Urothelium cell line (cell line): Measurements from ENCODE around the gene BRF1.
"Not testable (repeated sequence)": the region's sequence is repeated elsewhere in the genome, so short reads cannot be mapped to it uniquely, and the experiment has no call there.

Experiments used
- DNase-seq: peaks from one replicate; pipeline ENCODE4 v3.0.0; 2011; ENCODE audit warnings: low spot score, mixed read lengths
- FAIRE-seq: peaks from 2 replicates; lab custom pipeline; 2011; peaks lifted over from hg19 to GRCh38; lab: Jason Lieb, UNC

Gene BRF1

DNA sequence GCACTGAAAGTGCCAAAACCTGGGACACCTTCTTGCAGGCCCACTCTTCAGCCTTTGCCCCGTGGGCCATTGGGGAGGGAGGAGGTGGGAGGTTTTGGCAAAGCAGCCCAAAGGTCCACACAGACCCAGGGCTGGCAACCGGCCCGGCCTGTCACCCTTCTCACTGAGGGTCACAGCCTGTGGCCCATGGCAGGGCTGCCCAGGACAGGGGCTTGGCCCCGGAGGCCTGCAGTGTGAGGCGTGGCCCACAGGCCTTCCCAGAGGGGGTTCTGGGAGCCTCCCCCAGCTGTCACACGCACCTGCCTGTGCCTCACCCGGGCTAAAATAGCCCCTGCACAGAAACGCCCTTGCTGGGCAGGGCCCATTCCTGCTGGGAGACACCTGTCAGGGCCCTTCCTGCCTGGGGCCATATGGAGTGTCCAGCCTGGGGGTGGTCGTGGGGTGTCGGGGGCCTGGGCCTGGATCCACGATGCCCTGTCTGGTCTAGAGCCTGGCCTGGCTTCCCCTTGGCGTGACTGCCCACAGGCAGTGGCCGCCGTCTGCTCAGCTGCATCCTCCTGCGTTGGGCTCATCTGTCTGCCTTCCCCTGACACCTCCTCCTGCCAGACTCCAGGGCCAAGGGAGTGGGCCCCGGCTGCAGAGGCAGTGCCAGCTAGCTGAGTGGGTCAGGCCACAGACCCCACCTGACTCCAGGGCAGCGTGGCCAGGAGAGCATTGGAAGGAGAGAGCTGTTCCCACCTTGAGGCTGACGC lies 33.0 kb upstream of the BRF1 start:
- FAIRE-seq (no peak), DNase-seq (no peak)

DNA sequence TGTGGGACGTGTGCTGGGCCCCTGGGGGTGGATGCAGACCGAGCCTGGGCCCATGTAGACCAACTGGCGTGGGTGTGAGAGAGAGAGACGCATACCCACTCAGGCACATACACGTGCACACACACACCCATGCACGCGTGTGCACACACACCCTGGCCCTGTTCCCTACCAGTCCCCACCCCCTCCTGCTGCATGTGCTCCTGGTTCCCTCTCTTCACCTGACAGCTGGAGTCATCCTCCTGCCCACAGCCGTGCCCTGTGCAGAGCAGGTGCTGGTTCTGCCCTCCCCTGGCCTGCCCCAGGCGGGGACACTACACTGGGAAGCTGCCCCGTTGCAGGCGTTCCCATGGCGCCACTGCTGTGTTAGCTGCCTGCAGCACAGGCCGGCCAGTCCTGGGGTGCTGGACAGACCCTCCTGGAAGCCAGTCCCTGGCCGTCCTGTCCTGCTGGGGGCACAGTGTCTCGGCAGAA lies 32.3 kb upstream of the BRF1 start:
- FAIRE-seq (no peak), DNase-seq (no peak)

DNA sequence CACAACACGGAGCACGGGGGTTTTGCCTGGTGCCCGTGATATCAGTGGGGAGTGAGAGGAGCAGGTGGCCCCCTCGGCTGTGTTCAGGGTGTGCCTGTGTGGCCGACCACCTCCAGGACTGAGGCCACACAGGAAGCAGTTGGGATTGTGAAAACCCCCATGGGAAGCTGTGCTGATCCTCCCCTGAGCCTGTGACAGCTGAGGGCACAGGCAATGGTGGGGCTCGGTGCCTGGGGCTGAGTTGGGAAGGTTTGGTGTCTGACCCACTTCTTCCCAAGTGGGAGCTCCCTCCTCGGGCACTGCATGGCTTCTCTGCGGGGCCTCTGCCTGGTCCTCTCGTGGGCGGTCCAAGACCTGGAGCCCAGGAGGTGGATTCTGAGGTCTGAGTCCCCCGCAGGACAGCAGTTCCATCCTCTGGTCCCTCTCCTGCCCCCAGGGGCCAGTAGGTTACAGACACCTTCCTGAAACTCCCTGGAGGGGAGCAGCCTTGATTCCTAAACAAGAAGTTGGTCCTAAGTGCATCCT lies 31.6 kb upstream of the BRF1 start:
- no peak for DNase-seq
- FAIRE-seq: no peak

DNA sequence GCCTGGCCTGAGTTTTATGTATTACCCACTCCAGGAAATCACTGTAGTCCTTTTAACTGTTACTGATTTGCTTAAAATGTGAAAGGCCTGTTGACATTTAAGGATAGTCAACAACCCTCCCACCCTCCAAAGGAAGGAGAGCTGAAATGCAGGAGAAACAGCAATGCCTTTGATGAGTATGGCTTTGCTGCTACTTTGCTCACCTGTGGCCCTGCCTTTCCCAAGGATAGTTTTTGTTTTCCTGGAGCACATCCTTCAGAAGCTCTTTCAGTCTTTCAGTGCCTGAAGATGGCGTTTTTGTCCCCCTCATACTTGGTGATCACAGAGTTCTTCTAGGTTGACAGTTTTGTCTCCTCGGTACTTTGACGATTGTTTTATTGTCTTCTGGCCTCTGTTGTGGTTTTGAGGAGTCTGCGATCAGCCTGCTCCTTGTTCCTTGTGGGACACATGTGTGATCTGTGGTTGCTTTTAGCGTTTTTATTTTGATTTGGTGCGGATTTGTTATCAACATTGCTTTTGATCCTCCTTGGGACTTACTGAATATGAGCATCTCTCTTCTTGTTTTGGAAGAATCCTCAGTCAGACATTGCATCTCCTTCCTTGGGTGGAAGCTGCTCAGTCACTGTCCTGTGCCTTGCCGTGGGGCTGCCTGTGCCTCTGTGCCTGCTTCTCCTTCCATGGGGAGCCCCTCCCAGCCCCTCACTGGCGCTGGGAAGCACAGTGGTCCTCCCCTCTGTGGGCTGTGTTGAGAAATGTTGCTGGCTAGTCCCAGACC lies 31.0 kb upstream of the BRF1 start:
- no peak for DNase-seq
- no peak for FAIRE-seq

DNA sequence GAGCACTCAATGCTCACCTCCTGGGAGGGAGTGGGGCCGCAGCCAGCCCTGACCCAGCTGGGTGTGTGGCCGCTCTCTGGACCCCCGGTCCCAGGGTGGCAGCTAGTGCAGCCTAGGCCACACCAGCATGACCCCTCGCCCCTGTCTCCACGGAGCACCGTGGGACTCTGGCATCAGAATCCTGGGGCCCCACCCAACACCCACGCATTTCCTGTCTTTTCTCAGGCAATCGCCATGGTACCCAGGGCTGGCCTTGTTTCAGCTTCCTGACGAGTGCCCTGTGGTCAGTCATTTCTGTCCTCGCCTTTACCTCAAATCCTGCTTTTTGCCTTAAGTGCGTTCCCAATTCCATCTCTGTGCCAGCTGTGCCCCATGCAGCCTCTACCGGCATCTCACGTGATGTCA lies 29.7 kb upstream of the BRF1 start:
- no peak for FAIRE-seq
- peak; percentile 41 for DNase-seq

DNA sequence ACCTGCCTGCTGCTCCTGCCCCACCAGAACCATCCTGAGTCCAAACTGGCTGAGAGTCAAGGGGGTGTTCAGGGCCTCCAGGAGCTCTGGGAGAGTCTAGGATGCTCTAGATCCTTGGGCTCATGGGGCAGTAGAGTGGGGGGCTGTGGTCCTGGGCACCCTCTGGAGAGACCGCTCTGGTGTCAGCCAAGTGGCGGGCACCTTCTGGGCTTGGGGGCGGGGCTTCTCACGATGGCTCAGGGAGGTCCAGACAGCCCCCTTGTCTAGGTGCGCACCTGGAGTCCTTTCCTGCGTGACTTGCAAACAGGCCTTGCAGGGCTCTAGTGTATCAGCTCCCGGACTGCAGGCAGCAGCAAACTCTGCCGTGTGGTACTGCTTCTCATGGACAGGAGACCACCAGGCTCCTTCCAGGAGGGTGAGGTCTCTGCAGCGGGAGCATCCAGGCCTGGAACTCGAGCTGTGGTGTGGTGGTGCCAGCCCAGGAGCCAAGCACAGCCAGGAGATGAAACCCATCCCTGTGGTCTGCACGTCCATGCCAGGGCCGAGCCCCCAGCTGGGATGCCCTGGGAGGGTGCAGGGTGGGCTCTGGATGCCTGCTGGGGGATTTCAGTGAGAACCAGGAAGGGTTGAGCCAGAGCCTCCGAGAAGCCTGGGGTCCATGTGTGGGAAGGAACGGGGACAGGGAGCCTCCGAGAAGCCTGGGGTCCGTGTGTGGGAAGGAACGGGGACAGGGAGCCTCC lies 28.8 kb upstream of the BRF1 start:
- no peak for FAIRE-seq

DNA sequence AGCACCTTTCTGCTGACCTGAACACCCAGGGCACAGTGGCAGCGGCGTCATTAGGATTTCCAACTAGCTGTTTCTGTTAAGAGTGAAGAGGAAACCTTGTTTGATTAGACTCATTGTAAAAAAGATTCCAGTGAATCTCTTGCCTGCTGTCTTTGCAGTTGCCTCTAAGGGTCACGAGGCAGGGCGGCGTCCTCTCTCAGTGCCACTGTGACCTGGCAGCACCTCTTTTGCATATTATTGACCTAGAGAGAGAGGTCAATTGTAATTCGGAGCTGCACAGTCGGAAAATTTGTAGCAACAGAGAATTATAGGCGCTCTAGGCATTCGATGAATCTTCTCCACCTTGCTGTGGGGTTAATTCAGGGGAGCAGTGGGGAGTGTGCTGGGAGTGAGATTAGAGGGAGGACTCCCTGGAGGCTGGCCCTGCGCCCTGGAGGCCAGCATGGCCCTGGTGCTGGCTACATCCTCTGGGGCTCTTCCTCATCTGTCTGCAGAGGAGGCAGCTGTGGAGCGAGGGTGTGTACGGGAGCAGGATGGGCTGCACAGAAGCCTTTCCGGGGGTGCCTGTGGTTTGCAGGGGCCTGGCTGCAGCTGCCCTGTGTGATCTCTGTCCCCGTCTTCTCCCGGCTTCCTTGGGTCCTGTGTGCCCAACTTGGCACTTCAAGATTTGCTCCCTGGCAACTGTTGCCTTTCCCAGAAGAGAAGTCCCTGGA lies 28.0 kb upstream of the BRF1 start:
- DNase-seq (no peak), FAIRE-seq (no peak)

More for the DNA sequence above, 28.8 kb upstream of the BRF1 start:
- DNase-seq: no peak

DNA sequence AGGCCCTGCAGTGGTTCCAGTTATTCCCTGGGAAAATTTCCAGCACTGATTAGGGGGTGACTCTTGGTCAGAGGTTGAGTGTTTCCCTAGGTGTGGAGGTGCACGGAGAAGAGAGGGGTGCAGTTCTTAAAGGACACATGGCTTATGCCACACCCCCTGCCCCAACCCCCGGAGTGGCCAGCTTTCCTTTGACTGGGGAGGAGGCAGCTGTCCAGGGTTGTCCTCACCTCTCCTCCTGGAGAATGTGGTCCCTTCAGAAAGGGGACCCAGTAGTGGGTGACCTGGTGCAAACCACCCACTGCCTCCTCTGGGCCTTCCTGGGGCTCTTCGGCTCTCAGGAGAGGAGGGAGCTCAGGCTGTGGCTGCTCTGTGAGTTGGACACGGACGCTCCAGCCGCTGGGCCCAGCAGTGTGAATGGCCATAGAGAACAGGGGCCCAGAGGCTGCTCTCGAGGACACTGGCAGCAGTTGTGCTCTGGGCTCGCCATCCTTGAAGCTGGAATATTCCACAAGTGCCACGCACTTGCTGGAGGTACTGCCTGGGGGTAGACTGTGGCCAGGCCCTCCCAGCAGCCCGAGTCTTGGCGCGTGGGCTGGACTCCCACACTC lies 27.4 kb upstream of the BRF1 start:
- FAIRE-seq: no peak
- no peak for DNase-seq

DNA sequence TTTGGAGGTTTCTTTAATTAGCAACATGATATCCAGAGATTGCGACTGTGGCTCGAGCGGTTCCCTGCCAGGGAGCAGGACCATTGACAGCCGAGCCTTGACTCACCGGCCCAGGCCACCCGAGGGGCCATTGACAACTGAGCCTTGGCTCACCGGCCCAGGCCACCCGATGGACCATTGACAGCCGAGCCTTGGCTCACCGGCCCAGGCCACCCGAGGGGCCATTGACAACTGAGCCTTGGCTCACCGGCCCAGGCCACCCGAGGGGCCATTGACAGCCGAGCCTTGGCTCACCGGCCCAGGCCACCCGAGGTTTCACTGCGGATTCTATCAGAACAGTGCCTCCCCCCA lies 26.9 kb upstream of the BRF1 start:
- not testable (repeated sequence) for FAIRE-seq, DNase-seq

DNA sequence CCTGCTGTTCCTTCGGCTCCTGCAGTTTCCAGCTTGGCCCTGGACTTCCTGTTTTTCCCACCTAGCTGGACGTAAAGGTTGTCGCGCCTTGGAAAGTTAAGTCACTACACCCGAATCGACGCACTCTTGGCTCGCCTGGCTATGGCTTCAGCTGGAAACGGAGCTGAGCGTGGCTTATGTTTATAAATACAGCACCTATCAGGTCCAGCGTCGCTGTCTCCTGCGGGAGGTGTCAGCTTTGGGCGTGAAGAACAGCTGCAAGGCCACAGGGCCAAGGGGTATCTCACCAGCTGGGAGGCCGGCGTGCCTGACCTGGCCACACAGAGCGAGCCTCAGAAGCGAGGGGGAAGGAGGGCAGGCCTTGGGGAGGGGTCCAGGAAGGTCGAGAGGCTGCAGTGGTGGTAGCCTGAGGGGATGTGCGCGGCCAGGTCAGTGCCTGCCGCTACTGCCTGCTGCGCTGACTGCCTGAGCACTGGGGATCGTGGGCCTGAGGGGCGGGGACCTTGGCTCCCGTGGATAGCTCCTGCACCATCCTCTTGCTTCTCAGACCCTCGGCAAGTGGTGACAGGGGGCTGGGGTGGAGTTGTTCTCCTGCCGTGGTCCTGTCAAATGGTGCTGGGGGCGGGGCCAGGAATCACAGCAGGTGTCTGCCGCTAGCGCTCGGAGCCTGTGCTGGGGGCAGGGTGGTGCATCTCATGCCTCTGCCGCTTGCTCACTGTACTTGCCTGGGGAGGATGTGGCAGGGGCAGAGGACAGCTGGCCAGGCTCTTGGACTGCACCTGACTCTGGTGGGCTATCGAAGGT lies 26.3 kb upstream of the BRF1 start:
- FAIRE-seq (no peak), DNase-seq (no peak)

DNA sequence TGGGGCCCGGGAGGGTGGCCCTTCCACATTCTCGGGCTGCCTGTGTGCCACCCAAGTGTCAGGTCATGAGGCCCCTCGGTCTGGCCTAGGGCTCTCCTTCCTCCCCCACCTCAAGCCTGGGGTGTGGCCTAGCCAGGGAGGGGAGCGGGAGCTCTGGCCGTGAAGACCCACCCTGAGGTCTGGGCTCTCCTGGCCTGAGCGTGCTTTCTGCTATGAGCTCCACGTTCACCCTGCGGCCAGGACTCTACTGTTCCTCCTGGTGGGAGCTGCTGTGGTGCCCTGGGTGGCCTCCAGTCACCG lies 25.7 kb upstream of the BRF1 start:
- FAIRE-seq (no peak), DNase-seq (no peak)

DNA sequence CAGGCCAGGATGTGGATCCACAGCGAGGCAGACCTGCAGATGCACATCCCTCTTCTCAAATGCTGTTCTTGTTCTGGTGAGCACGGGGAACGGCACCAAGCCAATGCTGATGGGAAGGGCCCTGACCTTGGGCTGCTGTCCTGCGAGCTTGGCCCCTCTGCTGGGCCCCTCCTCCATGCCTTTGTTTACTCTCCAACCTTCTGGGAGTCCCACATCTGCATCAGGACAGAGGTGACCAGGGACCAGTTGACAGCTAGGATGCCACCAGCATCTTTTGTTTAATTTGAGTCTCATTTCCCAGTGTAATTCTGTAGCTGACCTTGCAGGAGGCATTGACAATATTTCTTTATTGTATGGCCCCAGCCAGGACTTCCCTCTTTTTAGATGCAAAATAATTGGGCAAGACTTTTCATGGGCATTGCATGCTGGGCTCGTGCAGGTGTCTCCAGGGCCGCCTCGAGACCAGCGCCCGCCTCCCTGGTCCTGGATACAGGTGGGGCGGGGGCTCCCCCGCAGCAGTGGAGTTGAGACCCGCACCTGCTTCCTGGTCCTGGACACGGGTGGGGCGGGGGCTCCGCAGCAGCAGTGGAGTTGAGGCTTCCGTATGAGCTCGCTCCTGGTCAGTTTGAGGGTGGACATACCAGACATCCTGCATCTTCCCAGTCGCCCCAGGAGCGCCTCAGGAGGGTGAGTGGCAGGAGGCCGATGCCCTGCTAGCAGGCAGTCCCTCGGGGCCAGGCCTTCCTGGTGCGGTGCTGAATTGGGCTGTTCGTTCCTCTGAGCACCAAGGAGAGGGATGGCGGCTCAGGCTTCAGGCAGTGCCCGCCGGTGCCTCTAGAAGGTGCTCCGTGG lies 25.1 kb upstream of the BRF1 start:
- DNase-seq (no peak), FAIRE-seq (no peak)

DNA sequence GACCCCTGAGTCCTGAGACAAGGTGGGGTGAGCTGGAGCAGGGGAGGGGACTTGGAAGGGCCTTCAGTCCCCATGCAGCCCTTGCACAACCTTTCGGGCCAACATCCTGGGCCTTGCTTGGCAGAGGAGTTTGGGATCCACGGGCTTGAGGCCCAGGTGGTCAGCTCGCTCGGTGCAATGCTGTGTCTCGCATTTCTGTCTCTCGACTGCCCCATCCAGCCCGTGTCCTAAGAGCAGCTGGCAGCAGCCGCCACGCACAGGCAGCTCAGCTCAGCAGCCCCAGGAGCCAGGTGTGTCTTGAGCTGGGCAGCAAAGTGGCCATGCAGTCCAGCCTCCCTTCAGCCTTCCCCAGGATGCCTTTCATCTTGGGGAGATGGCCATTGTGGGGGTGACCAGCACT lies 24.5 kb upstream of the BRF1 start:
- no peak for DNase-seq
- no peak for FAIRE-seq

DNA sequence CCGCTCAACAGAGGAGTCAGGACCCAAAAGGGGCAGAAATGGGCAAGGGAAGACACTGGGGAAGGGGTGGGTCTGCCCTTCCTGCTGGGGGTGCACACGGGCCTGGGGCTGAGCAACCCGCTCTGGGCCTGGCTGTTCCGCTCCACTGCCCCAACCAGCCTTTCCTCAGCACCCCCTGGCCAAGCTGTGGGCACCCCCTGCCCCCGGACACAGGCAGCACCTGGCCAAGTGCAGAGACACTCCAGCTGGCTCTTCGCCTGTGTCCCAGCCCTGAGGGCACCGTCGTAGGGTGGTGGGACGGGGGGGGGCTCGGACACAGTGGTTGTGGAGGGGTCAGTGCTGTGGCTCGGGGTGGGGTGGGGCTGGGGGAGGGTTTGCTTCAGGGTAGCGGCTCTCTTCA lies 24.1 kb upstream of the BRF1 start:
- FAIRE-seq: no peak

DNA sequence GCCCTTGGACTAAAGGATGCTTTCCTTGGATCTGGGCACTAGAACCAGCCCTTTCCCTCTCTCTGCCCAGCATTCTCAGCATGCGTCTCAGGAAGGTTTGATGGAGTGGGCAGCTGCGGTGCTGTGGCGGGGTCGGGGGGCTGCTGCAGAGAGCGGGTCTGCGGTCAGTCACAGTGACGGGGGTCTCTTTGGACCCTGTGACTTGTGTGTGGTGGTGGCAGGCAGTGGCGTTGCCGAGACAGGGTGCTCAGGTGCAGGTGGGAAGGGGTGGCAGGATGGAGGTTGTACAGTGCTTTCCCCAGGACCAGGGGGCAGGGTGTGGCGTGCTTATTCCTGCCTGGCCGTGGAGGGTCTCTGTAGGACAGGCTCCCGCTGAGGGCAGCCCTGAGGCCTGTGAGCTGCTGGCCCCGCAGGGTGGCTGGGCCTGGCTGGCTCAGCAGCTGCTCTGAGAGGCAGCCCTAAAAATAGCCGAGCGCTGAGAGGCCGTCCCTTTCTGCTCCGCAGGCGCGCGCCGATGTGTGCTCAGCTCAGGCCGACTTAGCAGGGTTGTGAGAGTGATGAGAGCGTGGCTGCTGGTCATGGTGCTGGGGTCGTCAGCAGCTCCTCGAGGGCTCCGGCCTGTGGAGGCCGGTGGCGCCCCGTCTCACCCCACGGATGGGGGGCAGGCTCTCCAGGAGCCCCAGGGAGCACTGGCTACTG lies 23.4 kb upstream of the BRF1 start:
- no peak for DNase-seq
- no peak for FAIRE-seq

More for the DNA sequence above, 24.1 kb upstream of the BRF1 start:
- DNase-seq: no peak

DNA sequence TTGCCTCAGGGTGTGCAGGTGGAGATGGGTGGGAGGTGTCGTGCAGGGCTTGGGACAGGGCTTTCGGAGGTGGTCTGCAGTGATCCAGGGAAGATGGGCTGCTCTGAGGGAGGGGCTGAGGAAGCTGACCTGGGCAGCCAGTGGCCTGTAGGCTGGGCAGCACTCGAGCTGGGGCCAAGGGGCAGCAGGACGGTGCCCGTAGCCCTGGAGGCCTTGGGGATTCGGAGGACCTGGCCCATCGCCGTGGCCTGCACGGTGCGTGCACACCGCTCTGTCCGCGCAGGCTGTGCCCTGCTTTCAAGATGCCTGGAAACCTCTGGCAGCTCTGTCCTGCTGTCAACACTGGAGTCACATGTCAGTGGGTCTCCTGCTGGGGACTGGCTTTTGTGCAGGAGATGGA lies 22.9 kb upstream of the BRF1 start:
- DNase-seq: no peak

DNA sequence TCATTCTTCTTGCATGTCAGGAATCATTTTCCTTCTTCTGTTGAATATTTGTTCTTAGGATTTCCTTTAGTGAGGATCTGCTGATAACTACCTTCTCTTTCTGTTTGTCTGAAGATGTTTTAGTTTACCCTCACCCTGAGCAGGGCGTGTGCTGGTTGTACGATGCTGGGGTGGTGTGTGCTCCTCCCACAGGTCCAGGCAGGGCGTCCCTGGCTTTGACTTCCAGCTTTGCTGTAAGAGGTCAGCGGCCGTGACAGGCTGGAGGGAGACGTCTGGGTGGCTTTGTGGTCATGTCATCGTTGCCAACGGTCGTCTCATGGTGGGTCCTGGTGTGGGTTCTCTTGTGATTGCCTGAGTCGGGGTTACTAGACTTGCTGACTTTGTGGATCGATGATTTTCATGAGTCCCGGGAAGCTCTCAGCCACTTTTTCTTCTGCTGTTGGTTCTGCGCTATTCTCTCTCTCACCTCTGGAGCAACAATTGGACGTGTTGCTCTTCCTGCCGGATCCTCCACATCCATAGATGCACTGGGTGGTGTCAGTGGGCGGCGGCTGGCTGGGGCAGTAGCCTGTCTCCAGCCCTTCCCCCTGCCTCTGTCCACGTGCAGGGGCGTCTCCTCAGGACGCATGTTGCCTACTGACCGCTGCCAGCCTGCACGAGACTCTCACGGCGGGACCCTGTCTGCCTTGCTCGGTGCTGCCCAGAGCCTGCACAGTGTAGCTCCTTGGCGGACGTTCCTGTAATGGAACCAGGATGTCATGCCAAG lies 22.2 kb upstream of the BRF1 start:
- DNase-seq (no peak), FAIRE-seq (no peak)

More for the DNA sequence above, 22.9 kb upstream of the BRF1 start:
- no peak for FAIRE-seq
